Upper lobe of left lung (tissue), 6 donors: ENCODE results near the gene CLSTN2. TPM values are rescaled to one million over a fixed set of nuclear protein-coding genes. Genes with fewer than 3 reads are reported as not detected.

Source experiments
- ATAC-seq, 2 donors: fragments of 200-7000 bp; cut with Tn5 transposase; one replicate each; pipeline ENCODE4 v1.9.1; 2022; ENCODE audit warnings: mild to moderate bottlenecking in 2 of 2, moderate library complexity in 2 of 2; ENCODE audit not compliant: low FRiP score in 2 of 2
- DNase-seq, 2 donors: peaks; one replicate each; pipeline ENCODE4 v3.0.0-alpha.2; 2019 to 2020
- H3K27ac ChIP-seq, 4 donors: fragments of 200-600 bp; sonication (generic); one replicate each; pipeline ENCODE4 v1.5.1; 2016 to 2019
- H3K27me3 ChIP-seq, 4 donors: fragments of 200-600 bp; sonication (generic); one replicate each; pipeline ENCODE4 v1.5.1; 2017 to 2019
- H3K36me3 ChIP-seq, 4 donors: fragments of 200-600 bp; sonication (generic); one replicate each; pipeline ENCODE4 v1.5.1; 2016 to 2019
- H3K4me1 ChIP-seq, 4 donors: fragments of 200-600 bp; sonication (generic); one replicate each; pipeline ENCODE4 v1.5.1; 2018 to 2019
- H3K4me3 ChIP-seq, 4 donors: fragments of 200-600 bp; sonication (generic); one replicate each; pipeline ENCODE4 v1.5.1; 2017 to 2019; ENCODE audit warnings: mild to moderate bottlenecking in 2 of 4, moderate library complexity in 1 of 4
- H3K9me3 ChIP-seq, 4 donors: fragments of 200-600 bp; sonication (generic); one replicate each; pipeline ENCODE4 v1.5.1; 2018 to 2019
- EP300 ChIP-seq, 4 donors: sonication (generic); formaldehyde crosslinking; IDR thresholded peaks; one replicate each; pipeline ENCODE4 v1.5.1; 2017; ENCODE audit warnings: antibody characterized with exemption in 4 of 4, control low read depth in 2 of 4
- POLR2A ChIP-seq, 4 donors: fragments of 450-650 bp; IDR thresholded peaks; one replicate each; pipeline ENCODE4 v1.5.1; 2016 to 2017; ENCODE audit warnings: antibody characterized with exemption in 4 of 4, mild to moderate bottlenecking in 2 of 4
- POLR2AphosphoS5 ChIP-seq, 2 donors: sonication (generic); formaldehyde crosslinking; IDR thresholded peaks; one replicate each; pipeline ENCODE4 v1.5.1; 2017; ENCODE audit warnings: antibody characterized with exemption in 2 of 2
- WGBS, 2 donors: methylation state at CpG; one replicate each; pipeline ENCODE4 v1.1.5; 2017 to 2018; 5-methylcytosine and 5-hydroxymethylcytosine counted together
- small RNA-seq, 4 donors: library from RNA; depleted of rRNA; stranded (forward); fragments of <200 nt; gene quantifications; one replicate each; pipeline ENCODE3, GENCODE V24; 2016
- total RNA-seq, 6 donors: library from RNA; depleted of rRNA in 4 of 6; stranded (reverse); fragments of >200 nt in 4 of 6; gene quantifications; one replicate each; pipeline versions ENCODE4 v1.1.0 to v1.2.1, GENCODE V29; 2016 to 2021
- TF ChIP-seq, protein P1 (sequence below), 6 experiments: fragments of 450-650 bp in 4 of 6; fragments of 200-600 bp in 2 of 6; sonication (generic) in 2 of 6; IDR thresholded peaks; one replicate each; pipeline ENCODE4 v1.5.1; 2016 to 2019; ENCODE audit warnings: antibody characterized with exemption in 6 of 6
- donor health status: DM: no; HTN: no; CAD: no; lungs with moderate emphysema.
- donor health status: DM: no; HTN: yes; CAD: no; lungs with severe emphysema.

CLSTN2 gene
- total RNA-seq, 6 donors from 2014 or later: 1.0 to 4.3 (median 1.6) TPM

DNA sequence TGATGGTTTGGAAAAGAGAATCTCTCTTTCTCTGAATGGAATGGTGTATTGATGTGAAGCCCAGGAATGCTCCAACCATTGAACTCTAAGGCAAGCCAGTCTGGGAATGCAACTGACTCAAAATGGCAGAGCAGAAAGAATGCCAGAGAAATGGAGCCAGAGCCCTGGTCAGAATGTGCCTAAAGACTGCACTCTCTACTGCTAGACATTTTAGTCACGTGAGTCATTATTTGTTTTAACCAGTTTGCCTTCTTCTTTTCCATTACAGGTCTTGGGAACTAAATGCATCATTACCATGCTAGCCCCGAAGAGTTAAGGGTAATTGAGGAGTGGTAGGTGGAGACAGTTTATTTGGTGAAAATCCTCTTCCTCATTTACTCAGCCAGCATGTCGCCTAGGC, 675.6 kb downstream of the CLSTN2 start:
- TF ChIP-seq POLR2AphosphoS5 (IDR thresholded peaks at IDR 0.05): no peak
- TF ChIP-seq EP300 (IDR thresholded peaks at IDR 0.05): no peak
- no peak for TF ChIP-seq POLR2A (IDR thresholded peaks at IDR 0.05)
- TF ChIP-seq, protein P1, sequence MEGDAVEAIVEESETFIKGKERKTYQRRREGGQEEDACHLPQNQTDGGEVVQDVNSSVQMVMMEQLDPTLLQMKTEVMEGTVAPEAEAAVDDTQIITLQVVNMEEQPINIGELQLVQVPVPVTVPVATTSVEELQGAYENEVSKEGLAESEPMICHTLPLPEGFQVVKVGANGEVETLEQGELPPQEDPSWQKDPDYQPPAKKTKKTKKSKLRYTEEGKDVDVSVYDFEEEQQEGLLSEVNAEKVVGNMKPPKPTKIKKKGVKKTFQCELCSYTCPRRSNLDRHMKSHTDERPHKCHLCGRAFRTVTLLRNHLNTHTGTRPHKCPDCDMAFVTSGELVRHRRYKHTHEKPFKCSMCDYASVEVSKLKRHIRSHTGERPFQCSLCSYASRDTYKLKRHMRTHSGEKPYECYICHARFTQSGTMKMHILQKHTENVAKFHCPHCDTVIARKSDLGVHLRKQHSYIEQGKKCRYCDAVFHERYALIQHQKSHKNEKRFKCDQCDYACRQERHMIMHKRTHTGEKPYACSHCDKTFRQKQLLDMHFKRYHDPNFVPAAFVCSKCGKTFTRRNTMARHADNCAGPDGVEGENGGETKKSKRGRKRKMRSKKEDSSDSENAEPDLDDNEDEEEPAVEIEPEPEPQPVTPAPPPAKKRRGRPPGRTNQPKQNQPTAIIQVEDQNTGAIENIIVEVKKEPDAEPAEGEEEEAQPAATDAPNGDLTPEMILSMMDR (IDR thresholded peaks at IDR 0.05): no peak
- DNase-seq (no peak), ATAC-seq (no peak)
- Histone ChIP-seq H3K27ac (no peak overlapping the region), H3K4me3 (no peak overlapping the region), H3K9me3 (no peaks in the 10 kb centered on the region), H3K27me3 (no peaks in the 10 kb centered on the region), H3K36me3 (no peaks in the 10 kb centered on the region), H3K4me1 (no peaks in the 10 kb centered on the region)
- 77 to 80% methylated on average over 3 of the region's 3 CpGs for WGBS, 2 donors

DNA sequence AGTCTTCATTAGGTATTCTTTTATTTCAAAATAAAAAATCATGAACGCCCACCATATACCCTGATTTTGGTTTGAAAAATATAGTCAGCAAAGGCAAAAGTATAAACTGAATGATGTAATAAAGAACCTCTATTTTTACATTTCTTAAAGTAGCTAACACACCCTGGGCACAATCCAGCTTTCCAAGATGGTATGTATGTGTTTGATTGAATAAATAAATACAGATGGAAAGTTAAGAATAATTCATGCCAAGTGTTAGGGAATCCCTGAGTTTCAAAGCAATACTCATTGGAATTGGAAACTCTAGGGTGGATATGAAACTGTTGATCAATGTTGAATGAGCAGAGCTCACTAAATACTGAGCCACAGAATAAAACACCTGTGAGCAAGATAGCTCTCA, 679.0 kb downstream of the CLSTN2 start:
- DNase-seq (no peak), ATAC-seq (no peak)
- TF ChIP-seq EP300 (IDR thresholded peaks at IDR 0.05) (no peak), POLR2A (IDR thresholded peaks at IDR 0.05) (no peak), POLR2AphosphoS5 (IDR thresholded peaks at IDR 0.05) (no peak)
- TF ChIP-seq, protein P1 (IDR thresholded peaks at IDR 0.05): no peak
- WGBS, 2 donors: 88 to 98% methylated on average over 1 of the region's 1 CpG
- H3K27me3 ChIP-seq: no peaks in the 10 kb centered on the region
- no peak overlapping the region for H3K27ac ChIP-seq
- H3K9me3 ChIP-seq: peaks cover 0 to 5% (median 0%) of the 10 kb centered on the region in 4 donors
- H3K4me1 ChIP-seq: no peaks in the 10 kb centered on the region
- H3K4me3 ChIP-seq: no peak overlapping the region
- no peaks in the 10 kb centered on the region for H3K36me3 ChIP-seq

DNA sequence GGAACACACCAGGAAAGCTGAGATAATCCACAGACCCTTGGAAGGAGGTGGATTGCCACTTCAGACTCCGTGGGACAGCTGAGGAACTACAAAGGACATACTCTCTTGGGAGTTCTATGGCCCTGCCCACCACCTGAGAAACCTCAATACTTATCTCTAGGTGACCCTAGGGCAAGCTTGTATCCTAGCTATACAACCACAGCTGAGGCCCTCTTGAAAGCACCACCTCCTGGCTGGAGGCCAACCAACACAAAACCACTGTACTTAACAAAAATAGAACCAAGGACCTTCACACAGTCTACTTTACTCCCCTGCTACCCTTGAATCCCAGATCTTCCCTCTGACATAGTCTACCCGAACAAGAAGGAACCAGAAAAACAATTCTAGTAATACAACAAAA, 682.1 kb downstream of the CLSTN2 start:
- TF ChIP-seq POLR2AphosphoS5 (IDR thresholded peaks at IDR 0.05): no peak
- no peak for TF ChIP-seq EP300 (IDR thresholded peaks at IDR 0.05)
- TF ChIP-seq, protein P1 (IDR thresholded peaks at IDR 0.05): no peak
- no peak for TF ChIP-seq POLR2A (IDR thresholded peaks at IDR 0.05)
- H3K9me3 ChIP-seq: peaks cover 0 to 5% (median 0%) of the 10 kb centered on the region in 4 donors
- no peaks in the 10 kb centered on the region for H3K27me3 ChIP-seq
- H3K27ac ChIP-seq: no peak overlapping the region
- DNase-seq (no peak), ATAC-seq (no peak)
- H3K4me1 ChIP-seq: no peaks in the 10 kb centered on the region
- H3K4me3 ChIP-seq: no peak overlapping the region
- whole genome bisulfite sequencing, 2 donors: 63 to 79% methylated on average over 1 to 2 of the region's 2 CpGs
- no peaks in the 10 kb centered on the region for H3K36me3 ChIP-seq

DNA sequence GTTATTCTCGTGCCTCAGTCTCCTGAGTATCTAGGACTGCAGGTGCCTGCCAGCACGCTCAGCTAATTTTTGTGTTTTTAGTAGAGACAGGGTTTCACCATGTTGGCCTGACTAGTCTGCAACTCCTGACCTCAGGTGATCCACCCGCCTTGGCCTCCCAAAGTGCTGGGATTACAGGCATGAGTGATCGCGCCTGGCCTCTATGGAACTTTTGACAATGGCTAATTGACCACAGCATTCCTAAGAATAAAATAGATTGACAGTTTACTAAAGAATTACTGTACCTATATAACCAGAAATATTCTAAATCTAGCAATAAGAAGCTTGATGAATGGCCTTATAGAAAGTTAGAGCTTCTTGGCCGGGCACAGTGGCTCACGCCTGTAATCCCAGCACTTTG, 691.9 kb downstream of the CLSTN2 start:
- TF ChIP-seq POLR2A (IDR thresholded peaks at IDR 0.05) (no peak), EP300 (IDR thresholded peaks at IDR 0.05) (no peak), POLR2AphosphoS5 (IDR thresholded peaks at IDR 0.05) (no peak)
- TF ChIP-seq, protein P1 (IDR thresholded peaks at IDR 0.05): no peak
- ATAC-seq (no peak), DNase-seq (no peak)
- H3K9me3 ChIP-seq: no peaks in the 10 kb centered on the region
- no peak overlapping the region for H3K4me3 ChIP-seq
- no peak overlapping the region for H3K27ac ChIP-seq
- 88 to 92% methylated on average over 7 of the region's 7 CpGs for WGBS, 2 donors
- H3K4me1 ChIP-seq: no peaks in the 10 kb centered on the region
- H3K36me3 ChIP-seq: no peaks in the 10 kb centered on the region
- H3K27me3 ChIP-seq: no peaks in the 10 kb centered on the region

Small RNA genes within 50 kb of the gene (small RNA-seq; reads per million reads assigned to genes)
- 0 reads per million in 4 donors for gene AC048346.1
